Stomach (tissue), 9 donors: ENCODE results near the gene CERS4. TPM values are rescaled to one million over a fixed set of nuclear protein-coding genes. Genes with fewer than 3 reads are reported as not detected.

ENCODE experiments used
- DNase-seq, 2 donors: peaks; one replicate each; pipeline versions ENCODE4 v3.0.0 to v3.0.0-alpha.2; 2013 to 2019
- H3K27ac ChIP-seq, 5 donors: fragments of 200-600 bp in 4 of 5; sonication (generic) in 4 of 5; one replicate each; pipeline ENCODE4 v1.5.1; 2013 to 2019; ENCODE audit warnings: mild to moderate bottlenecking in 1 of 5, moderate library complexity in 1 of 5
- H3K27me3 ChIP-seq, 3 donors: fragments of 200-600 bp; sonication (generic); one replicate each; pipeline ENCODE4 v1.5.1; 2017 to 2019; ENCODE audit warnings: mixed run types in 1 of 3
- H3K36me3 ChIP-seq, 4 donors: fragments of 200-600 bp; sonication (generic); 1 replicate in 3 of 4; 2 replicates in 1 of 4; pipeline ENCODE4 v1.5.1; 2016 to 2019
- H3K4me1 ChIP-seq, 4 donors: fragments of 200-600 bp; sonication (generic); one replicate each; pipeline ENCODE4 v1.5.1; 2016 to 2019
- H3K4me3 ChIP-seq, 4 donors: fragments of 200-600 bp; sonication (generic) in 3 of 4; one replicate each; pipeline ENCODE4 v1.5.1; 2016 to 2019; ENCODE audit warnings: mild to moderate bottlenecking in 1 of 4
- H3K9me3 ChIP-seq, 4 donors: fragments of 200-600 bp; sonication (generic); one replicate each; pipeline ENCODE4 v1.5.1; 2016 to 2019
- CTCF ChIP-seq, 7 experiments: fragments of 450-650 bp in 4 of 7; fragments of 200-600 bp in 3 of 7; sonication (generic) in 3 of 7; IDR thresholded peaks; one replicate each; pipeline ENCODE4 v1.5.1; 2016 to 2019; ENCODE audit warnings: antibody characterized with exemption in 7 of 7, control low read depth in 2 of 7, mild to moderate bottlenecking in 1 of 7
- EP300 ChIP-seq: sonication (generic); formaldehyde crosslinking; IDR thresholded peaks from one replicate; pipeline ENCODE4 v1.6.1; 2017; ENCODE audit warnings: antibody characterized with exemption
- POLR2A ChIP-seq, 4 donors: fragments of 450-650 bp; IDR thresholded peaks; one replicate each; pipeline ENCODE4 v1.6.1; 2016; ENCODE audit warnings: antibody characterized with exemption in 4 of 4, control low read depth in 2 of 4, mild to moderate bottlenecking in 1 of 4, moderate library complexity in 1 of 4
- POLR2AphosphoS5 ChIP-seq, 3 donors: sonication (generic); formaldehyde crosslinking; IDR thresholded peaks; one replicate each; pipeline ENCODE4 v1.6.1; 2016; ENCODE audit warnings: antibody characterized with exemption in 3 of 3
- WGBS, 5 donors: extraction: QIAGEN DNeasy Blood & Tissue Kit in 3 of 5; methylation state at CpG; one replicate each; pipeline versions ENCODE4 v1.1.5 to v1.1.7; 2013 to 2018; 5-methylcytosine and 5-hydroxymethylcytosine counted together
- intact Hi-C: fragments of 100-400 bp; cut with DNase I; formaldehyde crosslinking; loops from one replicate; pipeline ENCODE4 v1.15.1; 2023; ENCODE audit warnings: low total_unique reads
- polyA plus RNA-seq, 3 donors: library from polyadenylated mRNA; stranded (reverse); fragments of 200-250 nt; gene quantifications; one replicate each; pipeline ENCODE4 v1.2.3, GENCODE V29; 2013
- total RNA-seq, 5 donors: library from RNA; depleted of rRNA; stranded (reverse); fragments of >200 nt; gene quantifications; one replicate each; pipeline versions ENCODE4 v1.1.0 to v1.2.3, GENCODE V29; 2014 to 2016
- donor health status: healthy with polysubstance abuse.
- donor health status: Bipolar disorder and iron deficiency.
- donor health status: healthy.

CERS4 gene
- total and polyA plus RNA-seq, 8 donors: 1.7 to 124 (median 34.7) TPM

- WGBS, 5 donors: 38 to 56% (median 53%) methylated on average over 13 to 17 of the region's 17 CpGs
- H3K9me3 ChIP-seq: no peaks in the 10 kb centered on the region
- TF ChIP-seq EP300: no peak
- no peak for TF ChIP-seq POLR2A (IDR thresholded peaks at IDR 0.05)
- no peak for TF ChIP-seq CTCF (IDR thresholded peaks at IDR 0.05)
- TF ChIP-seq POLR2AphosphoS5 (IDR thresholded peaks at IDR 0.05): no peak
- intact Hi-C loops: no loop called here
- peaks cover 14 to 46% (median 35%) of the 10 kb centered on the region in 4 donors for H3K36me3 ChIP-seq
- peak overlapping the region in 4 of 5 donors; percentile 7 to 87 (median 16) for H3K27ac ChIP-seq
- H3K27me3 ChIP-seq: no peaks in the 10 kb centered on the region
- H3K4me3 ChIP-seq: peak overlapping the region in 2 of 4 donors; percentile 64 to 70
- peaks cover 27 to 46% (median 38%) of the 10 kb centered on the region in 4 donors for H3K4me1 ChIP-seq
- DNase-seq: peak in 1 of 2 donors; percentile 25
Observed at GRCh38 chr19:8306235-8307054, 97.3 kb downstream of the CERS4 start.

DNA sequence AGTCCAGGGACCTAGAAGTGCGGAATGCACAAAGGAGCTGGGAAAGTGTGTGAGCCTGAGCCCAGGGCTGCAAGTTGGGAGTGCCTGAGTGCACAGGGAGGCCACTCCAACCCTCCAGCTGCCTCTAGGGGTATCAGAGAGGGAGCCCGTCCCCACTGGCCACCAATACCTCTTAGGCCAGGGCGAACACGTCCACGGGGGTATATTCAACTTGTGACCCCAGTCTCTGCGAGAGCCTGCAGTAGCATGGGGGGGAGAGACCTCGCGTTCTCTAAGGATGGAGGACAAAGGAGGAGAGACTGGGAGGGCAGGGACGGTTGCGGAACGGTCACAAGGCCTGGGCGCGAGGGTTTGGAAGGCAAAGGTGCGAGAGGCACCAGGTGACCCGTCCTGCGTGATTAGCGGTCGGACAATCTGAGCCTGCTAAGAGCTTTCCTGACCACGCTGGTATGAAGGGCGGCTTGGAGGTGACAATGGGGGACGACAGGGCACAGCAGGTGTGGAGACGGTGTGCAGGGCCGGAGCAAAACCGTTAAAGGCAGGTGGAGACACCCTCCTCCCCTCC lies 98.3 kb downstream of the CERS4 start:
- H3K9me3 ChIP-seq: no peaks in the 10 kb centered on the region
- peak overlapping the region; percentile 52 to 87 (median 80) for H3K27ac ChIP-seq
- DNase-seq: peak; percentile 25 to 29
- TF ChIP-seq POLR2AphosphoS5 (IDR thresholded peaks at IDR 0.05) (no peak), CTCF (IDR thresholded peaks at IDR 0.05) (no peak), EP300 (no peak), POLR2A (IDR thresholded peaks at IDR 0.05) (no peak)
- 7 to 16% (median 12%) methylated on average over 23 to 24 of the region's 24 CpGs for WGBS, 5 donors
- intact Hi-C loops: no loop called here
- H3K4me3 ChIP-seq: peak overlapping the region; percentile 58 to 70 (median 64)
- H3K36me3 ChIP-seq: peaks cover 20 to 46% (median 38%) of the 10 kb centered on the region in 4 donors
- peaks cover 27 to 44% (median 41%) of the 10 kb centered on the region in 4 donors for H3K4me1 ChIP-seq
- no peaks in the 10 kb centered on the region for H3K27me3 ChIP-seq

DNA sequence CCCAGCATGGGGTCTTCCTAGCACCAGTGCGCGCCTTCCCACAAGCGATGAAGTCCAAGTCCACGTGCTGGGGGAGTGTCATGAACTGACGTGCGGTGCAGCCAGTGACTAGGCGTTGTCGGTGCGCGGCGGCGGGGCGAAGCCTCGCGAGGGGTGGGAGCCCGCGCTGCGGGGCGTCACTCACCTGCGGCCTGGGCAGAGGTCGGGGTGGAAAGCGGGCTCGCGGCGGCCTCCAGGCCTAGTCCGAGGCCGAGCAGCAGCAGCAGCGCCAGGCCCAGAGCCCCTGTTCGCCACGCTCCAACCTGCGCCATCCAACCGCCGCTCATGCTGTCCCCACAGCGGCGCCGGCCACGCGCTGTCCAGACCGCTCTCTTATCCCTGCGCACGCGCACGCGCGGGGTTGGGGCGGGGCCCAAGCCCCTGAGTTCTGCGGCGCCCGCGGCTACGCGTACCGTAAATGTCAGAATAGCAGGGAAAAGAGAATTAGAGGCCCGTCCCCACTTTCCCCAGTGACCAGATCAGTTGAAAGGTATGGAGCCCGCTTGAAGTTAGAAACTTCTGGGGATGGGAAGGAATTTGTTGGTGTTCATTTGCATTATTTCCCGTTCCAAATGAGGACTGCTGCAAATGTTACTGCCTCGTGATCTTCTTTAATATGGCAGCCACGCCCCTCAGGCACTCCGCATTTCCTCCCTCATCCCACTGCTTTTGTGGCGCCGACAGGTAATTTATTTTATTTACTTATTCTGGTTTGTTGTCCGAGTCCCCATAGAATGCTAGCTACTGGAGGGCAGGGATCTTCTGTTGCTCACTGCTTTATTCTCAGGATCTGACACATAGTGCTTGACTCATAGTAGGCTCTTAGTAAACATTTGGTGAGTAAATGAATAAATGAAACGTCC lies 99.0 kb downstream of the CERS4 start, which contains the start of gene CD320:
Gene CD320 (minus strand): TSS at position 394 of the 902 bp plus-strand sequence. CDS start 68 bp downstream, at position 326.
- 0 to 1% (median 0%) methylated on average over 31 to 63 of the region's 63 CpGs for WGBS, 5 donors
- intact Hi-C loops: no loop called here
- H3K27ac ChIP-seq: peak within 1 kb of the TSS; percentile 52 to 87 (median 80)
- DNase-seq: peak; percentile 93 to 96
- H3K36me3 ChIP-seq: peaks cover 20 to 49% (median 44%) of the 10 kb centered on the region in 4 donors
- H3K4me1 ChIP-seq: peaks cover 27 to 44% (median 39%) of the 10 kb centered on the region in 4 donors
- no peak for TF ChIP-seq POLR2A (IDR thresholded peaks at IDR 0.05)
- peak; percentile 33 to 91 (median 66) for TF ChIP-seq POLR2AphosphoS5 (IDR thresholded peaks at IDR 0.05)
- H3K27me3 ChIP-seq: no peaks in the 10 kb centered on the region
- H3K9me3 ChIP-seq: no peaks in the 10 kb centered on the region
- H3K4me3 ChIP-seq: peak within 1 kb of the TSS; percentile 58 to 70 (median 64)

GRCh38 chr19:8308891-8309291 lies 99.7 kb downstream of the CERS4 start:
- H3K9me3 ChIP-seq: no peaks in the 10 kb centered on the region
- H3K4me3 ChIP-seq: peak overlapping the region; percentile 58 to 70 (median 64)
- intact Hi-C loops: no loop called here
- no peaks in the 10 kb centered on the region for H3K27me3 ChIP-seq
- peak in 1 of 2 donors; percentile 23 for DNase-seq
- H3K36me3 ChIP-seq: peaks cover 21 to 49% (median 47%) of the 10 kb centered on the region in 4 donors
- H3K27ac ChIP-seq: peak overlapping the region in 4 of 5 donors; percentile 72 to 87 (median 81)
- TF ChIP-seq CTCF (IDR thresholded peaks at IDR 0.05) (no peak), POLR2AphosphoS5 (IDR thresholded peaks at IDR 0.05) (no peak), POLR2A (IDR thresholded peaks at IDR 0.05) (no peak), EP300 (no peak)
- peaks cover 27 to 44% (median 39%) of the 10 kb centered on the region in 4 donors for H3K4me1 ChIP-seq
- 68 to 82% (median 70%) methylated on average over 17 of the region's 17 CpGs for WGBS, 5 donors
